ENCODE results near the gene ASTL.

DNA sequence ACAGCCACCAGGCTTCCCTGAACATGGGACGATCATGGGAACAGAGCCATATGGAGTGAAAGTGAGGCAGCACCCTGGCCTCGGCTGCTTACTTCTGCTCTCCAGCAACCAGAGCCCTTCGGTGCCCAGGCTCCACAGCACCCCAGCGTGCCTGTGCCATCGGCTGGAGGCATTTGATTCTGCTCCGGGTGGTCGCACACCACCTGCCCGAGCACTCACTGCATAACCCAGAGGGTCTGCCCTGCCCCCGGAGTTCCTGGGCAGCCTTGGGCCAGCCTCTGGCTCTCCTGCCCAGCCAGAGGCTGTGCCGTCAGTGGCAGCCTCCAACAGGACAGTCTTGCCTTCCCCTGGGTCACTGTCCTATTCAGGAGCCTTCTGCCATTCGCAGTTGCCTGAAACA is 3.9 kb downstream of the ASTL start:
- TF ChIP-seq, protein P1, sequence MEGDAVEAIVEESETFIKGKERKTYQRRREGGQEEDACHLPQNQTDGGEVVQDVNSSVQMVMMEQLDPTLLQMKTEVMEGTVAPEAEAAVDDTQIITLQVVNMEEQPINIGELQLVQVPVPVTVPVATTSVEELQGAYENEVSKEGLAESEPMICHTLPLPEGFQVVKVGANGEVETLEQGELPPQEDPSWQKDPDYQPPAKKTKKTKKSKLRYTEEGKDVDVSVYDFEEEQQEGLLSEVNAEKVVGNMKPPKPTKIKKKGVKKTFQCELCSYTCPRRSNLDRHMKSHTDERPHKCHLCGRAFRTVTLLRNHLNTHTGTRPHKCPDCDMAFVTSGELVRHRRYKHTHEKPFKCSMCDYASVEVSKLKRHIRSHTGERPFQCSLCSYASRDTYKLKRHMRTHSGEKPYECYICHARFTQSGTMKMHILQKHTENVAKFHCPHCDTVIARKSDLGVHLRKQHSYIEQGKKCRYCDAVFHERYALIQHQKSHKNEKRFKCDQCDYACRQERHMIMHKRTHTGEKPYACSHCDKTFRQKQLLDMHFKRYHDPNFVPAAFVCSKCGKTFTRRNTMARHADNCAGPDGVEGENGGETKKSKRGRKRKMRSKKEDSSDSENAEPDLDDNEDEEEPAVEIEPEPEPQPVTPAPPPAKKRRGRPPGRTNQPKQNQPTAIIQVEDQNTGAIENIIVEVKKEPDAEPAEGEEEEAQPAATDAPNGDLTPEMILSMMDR (IDR thresholded peaks at IDR 0.05; ENCODE audit: low read length): no peak
- TF ChIP-seq EZH2 (optimal IDR thresholded peaks at IDR 0.05; ENCODE audit: low read depth, low read length): no peak
- TF ChIP-seq EZH2phosphoT487 (IDR thresholded peaks at IDR 0.05; ENCODE audit: low read length): no peak
